H1 (cell line): Measurements from ENCODE around the gene SS18. TPM values are rescaled to one million over a fixed set of nuclear protein-coding genes. Genes with fewer than 3 reads are reported as not detected.

Source experiments
- CHD1 ChIP-seq: IDR thresholded peaks from 2 replicates; pipeline ENCODE4 v1.6.1; 2012; ENCODE audit warnings: low read depth, low read length, improper control_type of control experiment
- KDM4A ChIP-seq: IDR thresholded peaks from one replicate; pipeline ENCODE4 v1.7.1; 2012; ENCODE audit warnings: low read depth, mild to moderate bottlenecking, moderate library complexity, low read length, inconsistent platforms; ENCODE audit not compliant: severe bottlenecking
- RNF2 ChIP-seq: fragments of 200-900, 300-1000 bp; sonication (generic); IDR thresholded peaks from 2 replicates; pipeline ENCODE4 v1.7.1; 2016; ENCODE audit warnings: borderline replicate concordance, low read depth, mild to moderate bottlenecking, antibody characterized with exemption, low read length; ENCODE audit not compliant: poor library complexity, severe bottlenecking; ENCODE audit errors: missing control alignments
- SAP30 ChIP-seq: fragments of 300-600 bp; sonication (generic); IDR thresholded peaks from 2 replicates; pipeline ENCODE4 v1.7.1; 2012; ENCODE audit warnings: low read length, moderate library complexity, mild to moderate bottlenecking, inconsistent platforms; ENCODE audit not compliant: insufficient read depth, insufficient replicate concordance
- SP4 ChIP-seq: IDR thresholded peaks from 2 replicates; pipeline ENCODE4 v1.6.1; 2012; ENCODE audit warnings: low read length, inconsistent platforms
- SUZ12 ChIP-seq: fragments of 200-600 bp; sonication (generic); IDR thresholded peaks from 2 replicates; pipeline ENCODE4 v1.6.1; 2012; ENCODE audit warnings: mild to moderate bottlenecking, inconsistent platforms, low read length, moderate library complexity, mixed read lengths
- TBP ChIP-seq: IDR thresholded peaks from 2 replicates; pipeline ENCODE4 v1.6.1; 2011; ENCODE audit warnings: low read depth, low read length, improper control_type of control experiment
- polyA plus RNA-seq, 7 experiments: library from polyadenylated mRNA; depleted of rRNA in 3 of 7; stranded (reverse) in 5 of 7; unstranded in 2 of 7; fragments of >200 nt in 5 of 7; fragments of 200-250 nt in 2 of 7; gene quantifications; 1 replicate in 5 of 7; 2 replicates in 1 of 7; 4 replicates in 1 of 7; pipeline versions ENCODE4 v1.2.1 to v1.2.3, GENCODE V29; 2011 to 2013; ENCODE audit warnings: missing spikeins in 2 of 7, mixed read lengths in 2 of 7
- total RNA-seq: library from RNA; stranded (reverse); fragmentation: NEBNext Ultra II Directional; extraction: Animal tissue kit (Norgen Biotek cat#: 25700); gene quantifications from 2 replicates; pipeline ENCODE4 v1.2.1, GENCODE V29; 2021

The SS18 gene
- total and polyA plus RNA-seq, 2 of the 8 experiments (the other 6 are each of a cell fraction or from before 2014, with no cell fraction given), result 83.5 to 106 TPM

GRCh38 chr18:26008619-26009018, 81.8 kb downstream of the SS18 start (continued):
- TF ChIP-seq SAP30 (no peak), RNF2 (no peak), SP4 (no peak), CHD1 (no peak), TBP (no peak), SUZ12 (no peak), KDM4A (no peak)
- TF ChIP-seq, all 59 proteins: peak for 0
